HepG2 (cell line): Measurements from ENCODE around the gene PDIA4. TPM values are rescaled to one million over a fixed set of nuclear protein-coding genes. Genes with fewer than 3 reads are reported as not detected.

Source experiments
- ATAC-seq: fragments of 200-7000 bp; cut with Tn5 transposase; 3 replicates; pipeline ENCODE4 v1.9.1; 2020; ENCODE audit warnings: mild to moderate bottlenecking, moderate library complexity
- BruUV-seq: library from RNA; stranded (reverse); fragments of 400-500 nt; replicated peaks from 2 replicates; lab custom pipeline; 2021; lab: Mats Ljungman, UMichigan
- CTCF ChIA-PET: fragments of 300-600 bp; formaldehyde crosslinking; extraction: SDS; loops from one replicate; lab custom pipeline; 2021; ENCODE audit warnings: low total read pairs, inconsistent platforms, low intra/inter-chr PET ratio; lab: Yijun Ruan, JAX
- POLR2A ChIA-PET: fragments of 350-600 bp; sonication (Branson Sonifier 250); formaldehyde crosslinking; loops from one replicate; lab custom pipeline; 2020; ENCODE audit warnings: antibody characterized with exemption, inconsistent platforms; lab: Yijun Ruan, JAX
- DNase-seq: peaks from one replicate; pipeline ENCODE4 v3.0.0-alpha.2; 2015; ENCODE audit warnings: low spot score
- FAIRE-seq: peaks from 3 replicates; lab custom pipeline; 2011; peaks lifted over from hg19 to GRCh38; lab: Jason Lieb, UNC
- H2AFZ ChIP-seq: one replicate; pipeline ENCODE4 v1.6.1; 2011; ENCODE audit warnings: low read length, inconsistent platforms
- H3K27ac ChIP-seq: fragments of 300-600 bp; 3 replicates; pipeline ENCODE4 v1.8.0; 2011; ENCODE audit warnings: mixed run types, mild to moderate bottlenecking, mixed read lengths, low read length, inconsistent platforms; ENCODE audit not compliant: insufficient read depth; ENCODE audit errors: extremely low read length
- H3K27me3 ChIP-seq, 2 experiments: fragments of 200-600 bp in 1 of 2; 2 replicates in 1 of 2; 3 replicates in 1 of 2; pipeline versions ENCODE4 v1.6.0 to v1.8.0; 2011; ENCODE audit warnings: low read length in 2 of 2, mild to moderate bottlenecking in 2 of 2, moderate library complexity in 2 of 2, inconsistent platforms in 1 of 2; ENCODE audit not compliant: insufficient read depth in 2 of 2, control insufficient read depth in 1 of 2
- H3K36me3 ChIP-seq, 2 experiments: fragments of 200-600 bp in 1 of 2; replicated peaks in 1 of 2; 2 replicates in 1 of 2; 3 replicates in 1 of 2; pipeline versions ENCODE4 v1.5.1 to v1.8.0; 2011; ENCODE audit warnings: low read length in 2 of 2, inconsistent platforms in 1 of 2; ENCODE audit not compliant: insufficient read depth in 2 of 2, control insufficient read depth in 1 of 2
- H3K4me1 ChIP-seq: 2 replicates; pipeline ENCODE4 v1.5.1; 2012; ENCODE audit warnings: low read length, inconsistent platforms; ENCODE audit not compliant: insufficient read depth
- H3K4me2 ChIP-seq: 2 replicates; pipeline ENCODE4 v1.6.0; 2011; ENCODE audit warnings: low read depth, low read length, inconsistent platforms
- H3K4me3 ChIP-seq, 3 experiments: fragments of 200-600 bp in 1 of 3; sonication (generic), shearing (Covaris generic) in 1 of 3; replicated peaks in 1 of 3; 2 replicates each; pipeline ENCODE4 v1.5.1; 2011 to 2016; ENCODE audit warnings: low read length in 3 of 3, inconsistent platforms in 2 of 3, low read depth in 2 of 3, mild to moderate bottlenecking in 2 of 3, control low read depth in 1 of 3, mixed read lengths in 1 of 3; ENCODE audit not compliant: insufficient read depth in 1 of 3
- H3K79me2 ChIP-seq: one replicate; pipeline ENCODE4 v1.6.1; 2011; ENCODE audit warnings: low read length, inconsistent platforms; ENCODE audit not compliant: insufficient read depth
- H3K9ac ChIP-seq: 2 replicates; pipeline ENCODE4 v1.6.0; 2011; ENCODE audit warnings: mild to moderate bottlenecking, low read depth, low read length, inconsistent platforms; ENCODE audit not compliant: insufficient read depth
- H3K9me3 ChIP-seq: 2 replicates; pipeline ENCODE4 v1.5.1; 2012; ENCODE audit warnings: mild to moderate bottlenecking, low read length
- H4K20me1 ChIP-seq: 2 replicates; pipeline ENCODE4 v1.6.0; 2011; ENCODE audit warnings: inconsistent platforms, mild to moderate bottlenecking, low read length, moderate library complexity; ENCODE audit not compliant: insufficient read depth
- GABPA ChIP-seq, 2 experiments: IDR thresholded peaks; 2 replicates each; pipeline ENCODE4 v1.6.1; 2011 to 2016; ENCODE audit warnings: low read depth in 2 of 2, low read length in 1 of 2, missing biosample characterization in 1 of 2, missing genetic modification characterization in 1 of 2
- MEIS2 ChIP-seq: sonication (generic); formaldehyde crosslinking; IDR thresholded peaks from 2 replicates; pipeline ENCODE4 v1.9.0; 2021; ENCODE audit warnings: mild to moderate bottlenecking, missing genetic modification reagents
- MYNN ChIP-seq: sonication (generic); formaldehyde crosslinking; IDR thresholded peaks from 2 replicates; pipeline ENCODE4 v1.4.0; 2020; ENCODE audit warnings: mild to moderate bottlenecking, low read depth, missing genetic modification reagents
- NR2F2 ChIP-seq: IDR thresholded peaks from 2 replicates; pipeline ENCODE4 v1.6.1; 2012; ENCODE audit warnings: low read depth, inconsistent platforms, borderline replicate concordance
- RELA ChIP-seq: sonication (generic); formaldehyde crosslinking; IDR thresholded peaks from 2 replicates; pipeline ENCODE4 v1.4.0; 2020; ENCODE audit warnings: missing genetic modification reagents
- RFX3 ChIP-seq: IDR thresholded peaks from 2 replicates; pipeline ENCODE4 v1.6.1; 2016; ENCODE audit warnings: missing biosample characterization, missing genetic modification reagents
- RFXANK ChIP-seq: IDR thresholded peaks from 2 replicates; pipeline ENCODE4 v1.6.1; 2016
- SKI ChIP-seq: fragments of 450-650 bp; IDR thresholded peaks from one replicate; pipeline ENCODE4 v1.6.1; 2018; ENCODE audit warnings: mild to moderate bottlenecking; ENCODE audit not compliant: partially characterized antibody
- SMARCC2 ChIP-seq: fragments of 450-650 bp; IDR thresholded peaks from 2 replicates; pipeline ENCODE4 v1.6.1; 2017; ENCODE audit warnings: antibody characterized with exemption, mild to moderate bottlenecking
- SNAPC2 ChIP-seq: sonication (generic); formaldehyde crosslinking; IDR thresholded peaks from 2 replicates; pipeline ENCODE4 v1.8.1; 2022; ENCODE audit warnings: mild to moderate bottlenecking, missing genetic modification reagents
- SRSF4 ChIP-seq: fragments of 200-400 bp; formaldehyde crosslinking; IDR thresholded peaks from one replicate; pipeline ENCODE4 v1.6.1; 2018; ENCODE audit warnings: mild to moderate bottlenecking, low read depth, low read length, moderate library complexity; ENCODE audit not compliant: poor library complexity, severe bottlenecking
- SRSF9 ChIP-seq: fragments of 200-400 bp; formaldehyde crosslinking; IDR thresholded peaks from 2 replicates; pipeline ENCODE4 v1.6.1; 2018; ENCODE audit warnings: borderline replicate concordance, mild to moderate bottlenecking, low read depth, low read length; ENCODE audit not compliant: insufficient read depth, poor library complexity, severe bottlenecking
- TFAP4 ChIP-seq: sonication (generic); IDR thresholded peaks from 2 replicates; pipeline ENCODE4 v1.6.1; 2016; ENCODE audit warnings: low read depth, borderline replicate concordance
- U2AF2 ChIP-seq: fragments of 200-400 bp; formaldehyde crosslinking; IDR thresholded peaks from 2 replicates; pipeline ENCODE4 v1.6.1; 2017; ENCODE audit warnings: low read depth, mild to moderate bottlenecking, low read length
- XBP1 ChIP-seq: sonication (generic); formaldehyde crosslinking; IDR thresholded peaks from 2 replicates; pipeline ENCODE4 v1.5.0; 2020; ENCODE audit warnings: missing genetic modification reagents
- ZNF333 ChIP-seq: sonication (generic); formaldehyde crosslinking; IDR thresholded peaks from 2 replicates; pipeline ENCODE4 v1.4.0; 2020; ENCODE audit warnings: mild to moderate bottlenecking, missing genetic modification reagents, borderline replicate concordance
- ZNF564 ChIP-seq: sonication (generic); formaldehyde crosslinking; IDR thresholded peaks from 2 replicates; pipeline ENCODE4 v1.8.1; 2023; ENCODE audit warnings: mild to moderate bottlenecking, missing genetic modification reagents
- ZNF841 ChIP-seq: sonication (generic); formaldehyde crosslinking; IDR thresholded peaks from 2 replicates; pipeline ENCODE4 v1.8.1; 2023; ENCODE audit warnings: missing genetic modification reagents, borderline replicate concordance
- WGBS: methylation state at CpG from one replicate; pipeline ENCODE4 v1.1.6; 2017; ENCODE audit warnings: low lambda C conversion rate; 5-methylcytosine and 5-hydroxymethylcytosine counted together
- in situ Hi-C: cut with HindIII; loops from 2 replicates; pipeline ENCODE4 v1.10.0; 2017; ENCODE audit warnings: low pct_unique_long_range_greater_than_20kb; ENCODE audit not compliant: extremely low pct_ligation_motif_present
- intact Hi-C: fragments of 100-400 bp; cut with micrococcal nuclease; formaldehyde crosslinking; loops from one replicate; pipeline ENCODE4 v1.10.0; 2022; ENCODE audit not compliant: unreplicated experiment
- polyA plus RNA-seq, 8 experiments: library from polyadenylated mRNA; depleted of rRNA in 3 of 8; stranded (reverse) in 7 of 8; unstranded in 1 of 8; fragments of >200 nt; fragmentation: Illumina TruSeq in 4 of 8; extraction: Trizol in 4 of 8; gene quantifications; 2 replicates each; pipeline versions ENCODE4 v1.2.1 to v1.2.3, GENCODE V29; 2011 to 2016; ENCODE audit warnings: low read depth in 4 of 8, missing spikeins in 1 of 8, mixed read lengths in 1 of 8; ENCODE audit not compliant: insufficient read depth in 1 of 8
- total RNA-seq, 5 experiments: library from RNA; depleted of rRNA; stranded (reverse); fragments of >200 nt; fragmentation: Illumina TruSeq; extraction: Trizol; gene quantifications; 2 replicates each; pipeline ENCODE4 v1.2.3, GENCODE V29; 2016; ENCODE audit warnings: low read depth in 1 of 5
- TF ChIP-seq, protein P1 (sequence below), 2 experiments: fragments of 450-650 bp in 1 of 2; sonication (generic) in 1 of 2; formaldehyde crosslinking; IDR thresholded peaks; 2 replicates each; pipeline versions ENCODE4 v1.5.0 to v1.8.0; 2020 to 2022; ENCODE audit warnings: mild to moderate bottlenecking in 1 of 2, missing genetic modification reagents in 1 of 2
- TF ChIP-seq, protein P2 (sequence below), 2 experiments: sonication (generic) in 1 of 2; formaldehyde crosslinking in 1 of 2; IDR thresholded peaks; 2 replicates each; pipeline versions ENCODE4 v1.5.1 to v1.6.1; 2011 to 2020; ENCODE audit warnings: borderline replicate concordance in 1 of 2, low read depth in 1 of 2, low read length in 1 of 2, mild to moderate bottlenecking in 1 of 2, missing genetic modification reagents in 1 of 2, moderate library complexity in 1 of 2

PDIA4 gene
- total and polyA plus RNA-seq, 2 of the 13 experiments (the other 11 are each of a cell fraction or from before 2014, with no cell fraction given): 278 to 402 TPM

DNA sequence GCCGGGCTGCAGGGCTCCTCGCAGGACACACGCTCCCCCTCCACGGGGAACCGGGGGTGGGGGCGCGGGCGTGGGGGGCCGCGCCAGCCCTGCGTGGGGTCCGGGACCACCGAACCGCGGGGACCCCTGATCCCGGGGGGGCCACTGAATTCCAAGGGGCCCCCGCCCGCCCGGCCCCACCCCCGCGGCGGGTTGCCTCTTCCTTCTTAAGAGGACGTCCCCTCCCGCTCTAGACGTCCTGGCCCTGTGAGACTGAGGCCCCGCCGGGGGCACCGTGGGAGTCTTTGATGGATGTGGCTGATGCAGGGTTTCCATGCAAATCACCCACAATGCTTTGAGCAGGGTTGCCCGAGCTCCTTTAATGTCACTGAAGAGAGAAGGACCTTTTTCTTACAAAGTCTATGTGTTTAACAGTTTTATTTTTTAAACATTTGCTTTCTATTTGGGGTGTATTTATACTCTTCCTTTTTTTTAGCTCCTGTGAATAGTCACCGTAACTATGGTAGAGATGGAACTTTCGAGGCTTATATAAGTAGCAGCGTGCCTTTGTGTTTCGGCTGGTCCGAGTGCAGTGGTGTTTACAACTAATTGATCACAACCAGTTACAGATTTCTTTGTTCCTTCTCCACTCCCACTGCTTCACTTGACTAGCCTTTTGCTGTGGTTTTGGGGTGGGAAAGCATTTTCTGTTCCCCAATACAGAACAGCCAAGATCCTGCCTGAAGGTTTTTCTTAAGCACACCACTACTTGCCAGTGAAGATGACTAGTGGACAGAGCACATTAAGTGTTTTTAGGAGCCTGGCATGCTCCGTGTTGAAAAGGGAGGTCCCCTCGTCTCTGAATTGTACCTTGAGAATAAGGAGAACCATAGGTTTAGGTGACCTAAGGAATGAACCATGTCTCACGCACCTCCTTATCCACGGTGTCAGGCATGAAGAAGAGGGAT, 44.8 kb downstream of the PDIA4 start:
- no peak for FAIRE-seq
- peak; percentile 63 for DNase-seq
- Histone ChIP-seq H3K36me3 (no peaks in the 10 kb centered on the region), H2AFZ (peak overlapping the region; percentile 2), H3K4me1 (peaks cover 46% of the 10 kb centered on the region), H3K27me3 (peaks cover 0 to 3% of the 10 kb centered on the region in 2 experiments; a peak in 1 of 5 replicates), H3K9ac (peak overlapping the region; percentile 46), H3K9me3 (no peaks in the 10 kb centered on the region), H3K27ac (no peak overlapping the region), H4K20me1 (no peaks in the 10 kb centered on the region), H3K4me3 (peak overlapping the region; percentile 71 to 96 (median 77)), H3K4me2 (peak overlapping the region; percentile 92), H3K79me2 (no peaks in the 10 kb centered on the region)
- no TSS peak for BruUV-seq
- ChIA-PET CTCF (no interaction called here), POLR2A (interaction anchor here (0.6 to 1.2 kb wide), 3 partner anchors 15 to 42 kb away, joined by 3 to 7 read pairs (median 4); no protein-coding TSS in a partner anchor)
- peak; percentile 38 for ATAC-seq
- WGBS: under 1% methylated on average over 15 of the region's 38 CpGs
- intact Hi-C loops: no loop called here
- in situ Hi-C loops: no loop called here
- TF ChIP-seq ZNF333 (no peak), SNAPC2 (CRISPR knock-in tag) (peak; percentile 100), RFXANK (CRISPR knock-in tag) (no peak), U2AF2 (no peak), GABPA (IDR thresholded peaks at IDR 0.05; ENCODE audit: low read depth, low read length) (no peak), GABPA (CRISPR knock-in tag; IDR thresholded peaks at IDR 0.05; ENCODE audit: low read depth) (no peak), SRSF4 (no peak), MEIS2 (CRISPR knock-in tag) (no peak), SKI (no peak), XBP1 (CRISPR knock-in tag) (no peak), RFX3 (no peak), RELA (no peak), TFAP4 (no peak), ZNF564 (CRISPR knock-in tag) (no peak), ZNF841 (CRISPR knock-in tag) (no peak), NR2F2 (0 out of 2 replicates have a peak, but pooled peaks have one; percentile 26), SMARCC2 (no peak), SRSF9 (no peak), MYNN (CRISPR knock-in tag) (no peak)
- TF ChIP-seq, protein P1, sequence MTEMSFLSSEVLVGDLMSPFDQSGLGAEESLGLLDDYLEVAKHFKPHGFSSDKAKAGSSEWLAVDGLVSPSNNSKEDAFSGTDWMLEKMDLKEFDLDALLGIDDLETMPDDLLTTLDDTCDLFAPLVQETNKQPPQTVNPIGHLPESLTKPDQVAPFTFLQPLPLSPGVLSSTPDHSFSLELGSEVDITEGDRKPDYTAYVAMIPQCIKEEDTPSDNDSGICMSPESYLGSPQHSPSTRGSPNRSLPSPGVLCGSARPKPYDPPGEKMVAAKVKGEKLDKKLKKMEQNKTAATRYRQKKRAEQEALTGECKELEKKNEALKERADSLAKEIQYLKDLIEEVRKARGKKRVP (CRISPR knock-in tag; IDR thresholded peaks at IDR 0.05): 0 out of 4 replicates have a peak, but pooled peaks of 1 of the 2 experiments have one; percentile 39
- TF ChIP-seq, protein P2, sequence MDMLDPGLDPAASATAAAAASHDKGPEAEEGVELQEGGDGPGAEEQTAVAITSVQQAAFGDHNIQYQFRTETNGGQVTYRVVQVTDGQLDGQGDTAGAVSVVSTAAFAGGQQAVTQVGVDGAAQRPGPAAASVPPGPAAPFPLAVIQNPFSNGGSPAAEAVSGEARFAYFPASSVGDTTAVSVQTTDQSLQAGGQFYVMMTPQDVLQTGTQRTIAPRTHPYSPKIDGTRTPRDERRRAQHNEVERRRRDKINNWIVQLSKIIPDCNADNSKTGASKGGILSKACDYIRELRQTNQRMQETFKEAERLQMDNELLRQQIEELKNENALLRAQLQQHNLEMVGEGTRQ (IDR thresholded peaks at IDR 0.05; ENCODE audit: low read depth, low read length): no peak
- TF ChIP-seq, protein P2 (CRISPR knock-in tag; IDR thresholded peaks at IDR 0.05; ENCODE audit: borderline replicate concordance): no peak
